Upper lobe of right lung (tissue), 1 donor: ENCODE results near the gene GET3. TPM values are rescaled to one million over a fixed set of nuclear protein-coding genes. Genes with fewer than 3 reads are reported as not detected.

Source experiments
- ATAC-seq: fragments of 200-7000 bp; cut with Tn5 transposase; one replicate; pipeline ENCODE4 v1.9.1; 2020; ENCODE audit warnings: mild to moderate bottlenecking, moderate library complexity
- DNase-seq: peaks from one replicate; pipeline ENCODE4 v3.0.0-alpha.2; 2020
- H3K27ac ChIP-seq: fragments of 200-600 bp; one replicate; pipeline ENCODE4 v1.8.0; 2022
- H3K27me3 ChIP-seq: fragments of 200-600 bp; one replicate; pipeline ENCODE4 v1.8.0; 2022; ENCODE audit warnings: mild to moderate bottlenecking
- H3K36me3 ChIP-seq: fragments of 200-600 bp; one replicate; pipeline ENCODE4 v1.8.0; 2022
- H3K4me1 ChIP-seq: fragments of 200-600 bp; one replicate; pipeline ENCODE4 v1.8.0; 2022
- H3K4me3 ChIP-seq: fragments of 200-600 bp; one replicate; pipeline ENCODE4 v1.8.0; 2022; ENCODE audit warnings: mild to moderate bottlenecking
- H3K9me3 ChIP-seq: fragments of 200-600 bp; one replicate; pipeline ENCODE4 v1.8.0; 2022
- intact Hi-C: fragments of 100-400 bp; cut with DNase I; formaldehyde crosslinking; loops from one replicate; pipeline ENCODE4 v1.11.0; 2022
- total RNA-seq: library from RNA; stranded (reverse); fragmentation: NEBNext Ultra II Directional; extraction: Animal tissue kit (Norgen Biotek cat#: 25700); gene quantifications from one replicate; pipeline ENCODE4 v1.2.1, GENCODE V29; 2021
- TF ChIP-seq, protein P1 (sequence below): fragments of 200-600 bp; IDR thresholded peaks from one replicate; pipeline ENCODE4 v1.8.0; 2022; ENCODE audit warnings: antibody characterized with exemption
- donor health status: DM: no; HTN: yes; CAD: no; lungs with severe emphysema.

The GET3 gene
- total RNA-seq, 1 donor from 2014 or later, result 55.2 TPM

DNA sequence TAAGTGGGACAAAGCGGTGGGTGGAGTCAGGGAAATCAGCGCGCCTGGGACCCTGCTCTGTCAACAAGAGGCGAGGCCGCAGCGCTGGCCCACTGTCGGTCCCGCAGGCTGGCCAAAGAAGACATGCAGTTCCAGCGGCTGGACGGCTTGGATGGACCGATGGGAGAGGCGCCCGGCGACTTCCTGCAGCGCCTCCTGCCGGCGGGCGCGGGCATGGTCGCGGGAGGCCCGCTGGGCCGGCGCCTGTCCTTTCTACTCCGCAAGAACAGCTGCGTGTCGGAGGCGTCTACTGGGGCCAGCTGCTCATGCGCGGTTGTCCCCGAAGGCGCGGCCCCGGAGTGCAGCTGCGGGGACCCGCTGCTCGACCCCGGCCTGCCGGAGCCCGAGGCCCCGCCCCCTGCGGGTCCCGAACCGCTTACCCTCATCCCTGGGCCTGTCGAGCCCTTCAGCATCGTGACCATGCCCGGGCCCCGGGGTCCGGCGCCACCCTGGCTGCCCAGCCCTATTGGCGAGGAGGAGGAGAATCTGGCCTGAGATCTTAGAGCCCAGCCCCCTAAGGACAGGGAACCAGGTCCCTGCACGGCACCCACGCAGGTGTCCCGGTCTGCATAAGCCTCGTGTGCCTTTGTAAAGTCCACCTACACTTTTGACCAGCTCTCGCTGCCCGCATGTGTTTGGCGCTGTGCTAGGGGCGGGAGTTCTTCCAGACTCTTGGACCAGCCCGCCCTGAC lies 20.4 kb downstream of the GET3 start:
- intact Hi-C loops, result no loop called here
- H3K4me3 ChIP-seq, result peak overlapping the region; percentile 39
- no peak overlapping the region for H3K27ac ChIP-seq
- H3K9me3 ChIP-seq, result no peaks in the 10 kb centered on the region
- H3K36me3 ChIP-seq, result peaks cover 4% of the 10 kb centered on the region
- peaks cover 10% of the 10 kb centered on the region for H3K4me1 ChIP-seq
- H3K27me3 ChIP-seq, result peaks cover 4% of the 10 kb centered on the region
- DNase-seq, result peak; percentile 86
- TF ChIP-seq, protein P1, sequence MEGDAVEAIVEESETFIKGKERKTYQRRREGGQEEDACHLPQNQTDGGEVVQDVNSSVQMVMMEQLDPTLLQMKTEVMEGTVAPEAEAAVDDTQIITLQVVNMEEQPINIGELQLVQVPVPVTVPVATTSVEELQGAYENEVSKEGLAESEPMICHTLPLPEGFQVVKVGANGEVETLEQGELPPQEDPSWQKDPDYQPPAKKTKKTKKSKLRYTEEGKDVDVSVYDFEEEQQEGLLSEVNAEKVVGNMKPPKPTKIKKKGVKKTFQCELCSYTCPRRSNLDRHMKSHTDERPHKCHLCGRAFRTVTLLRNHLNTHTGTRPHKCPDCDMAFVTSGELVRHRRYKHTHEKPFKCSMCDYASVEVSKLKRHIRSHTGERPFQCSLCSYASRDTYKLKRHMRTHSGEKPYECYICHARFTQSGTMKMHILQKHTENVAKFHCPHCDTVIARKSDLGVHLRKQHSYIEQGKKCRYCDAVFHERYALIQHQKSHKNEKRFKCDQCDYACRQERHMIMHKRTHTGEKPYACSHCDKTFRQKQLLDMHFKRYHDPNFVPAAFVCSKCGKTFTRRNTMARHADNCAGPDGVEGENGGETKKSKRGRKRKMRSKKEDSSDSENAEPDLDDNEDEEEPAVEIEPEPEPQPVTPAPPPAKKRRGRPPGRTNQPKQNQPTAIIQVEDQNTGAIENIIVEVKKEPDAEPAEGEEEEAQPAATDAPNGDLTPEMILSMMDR, result peak; percentile 94
- peak; percentile 94 for ATAC-seq

- Histone ChIP-seq H3K4me3 (no peak overlapping the region), H3K9me3 (no peaks in the 10 kb centered on the region), H3K4me1 (peaks cover 10% of the 10 kb centered on the region), H3K27ac (no peak overlapping the region), H3K36me3 (peaks cover 8% of the 10 kb centered on the region), H3K27me3 (no peaks in the 10 kb centered on the region)
- TF ChIP-seq, protein P1, result no peak
- no peak for ATAC-seq
- intact Hi-C loops, result no loop called here
- no peak for DNase-seq
These were observed 22.4 kb downstream of the GET3 start for GRCh38 chr19:12759686-12760085.

GRCh38 chr19:12763100-12763499 lies 25.8 kb downstream of the GET3 start:
- DNase-seq (no peak), ATAC-seq (no peak)
- H3K4me1 ChIP-seq, result peaks cover 8% of the 10 kb centered on the region
- H3K27me3 ChIP-seq, result no peaks in the 10 kb centered on the region
- H3K4me3 ChIP-seq, result no peak overlapping the region
- intact Hi-C loops, result no loop called here
- H3K36me3 ChIP-seq, result peaks cover 10% of the 10 kb centered on the region
- H3K9me3 ChIP-seq, result no peaks in the 10 kb centered on the region
- TF ChIP-seq, protein P1, result no peak
- no peak overlapping the region for H3K27ac ChIP-seq

- H3K27me3 ChIP-seq, result no peaks in the 10 kb centered on the region
- ATAC-seq, result no peak
- peaks cover 8% of the 10 kb centered on the region for H3K4me1 ChIP-seq
- no peak for DNase-seq
- intact Hi-C loops, result loop anchor here (5.0 kb wide), 1 partner anchor 83 kb away; no protein-coding TSS in a partner anchor
- TF ChIP-seq, protein P1, result no peak
- no peak overlapping the region for H3K27ac ChIP-seq
- H3K9me3 ChIP-seq, result no peaks in the 10 kb centered on the region
- H3K36me3 ChIP-seq, result peaks cover 10% of the 10 kb centered on the region
- no peak overlapping the region for H3K4me3 ChIP-seq
These were observed 27.4 kb downstream of the GET3 start for GRCh38 chr19:12764698-12765097.

DNA sequence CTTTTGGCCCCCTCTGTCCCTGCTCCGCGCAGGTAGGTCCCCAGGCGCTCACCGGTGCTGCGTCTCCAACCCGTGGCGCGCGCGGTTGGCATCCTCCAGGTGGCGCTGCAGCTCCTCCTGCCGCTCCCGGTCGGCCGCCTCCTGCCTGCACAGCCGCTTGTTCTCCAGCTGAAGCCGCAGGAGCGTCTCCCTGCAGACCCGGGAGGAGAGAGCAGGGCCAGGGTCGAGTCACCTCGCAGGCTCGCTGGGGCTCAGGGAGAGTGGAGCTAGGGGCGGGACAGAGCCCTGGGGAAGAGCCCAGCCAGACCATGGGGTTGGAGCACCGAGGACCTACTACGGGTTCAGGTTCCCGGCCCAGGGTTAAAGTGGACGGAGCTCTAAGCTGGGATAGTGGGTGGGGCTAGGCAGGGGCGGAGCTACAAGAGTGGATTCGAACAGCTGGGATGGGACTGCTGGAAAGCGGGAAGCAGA lies 28.8 kb downstream of the GET3 start:
- H3K36me3 ChIP-seq, result peaks cover 10% of the 10 kb centered on the region
- intact Hi-C loops, result loop anchor here (5.0 kb wide), 1 partner anchor 81 kb away; no protein-coding TSS in a partner anchor

More for the DNA sequence above, 28.8 kb downstream of the GET3 start:
- Histone ChIP-seq H3K27me3 (no peaks in the 10 kb centered on the region), H3K4me3 (peak overlapping the region; percentile 53), H3K27ac (peak overlapping the region; percentile 42), H3K9me3 (no peaks in the 10 kb centered on the region), H3K4me1 (peaks cover 8% of the 10 kb centered on the region)
- DNase-seq (peak; percentile 94), ATAC-seq (peak; percentile 93)
- TF ChIP-seq, protein P1, result peak; percentile 93
